ENCODE measurements around the gene GPC5.
"Not testable (repeated sequence)": the region's sequence is repeated elsewhere in the genome, so short reads cannot be mapped to it uniquely, and the experiment has no call there.

Gene GPC5

GRCh38 chr13:91398413-91399188, at the start of gene GPC5:
Gene GPC5 (plus strand): TSS chr13:91398621.
- peak; percentile 98 for ATAC-seq
- peak; percentile 80 to 83 for DNase-seq (ENCODE audit: low spot score in 2 of 2)
- H3K4me1 Mint-ChIP-seq: peaks cover 12% of the 10 kb centered on the region
- H3K36me3 Mint-ChIP-seq: no peaks in the 10 kb centered on the region
- no peaks in the 10 kb centered on the region for H3K9me3 Mint-ChIP-seq
- H3K27ac Mint-ChIP-seq: peak within 1 kb of the TSS; percentile 50
- H3K4me3 Mint-ChIP-seq: peak within 1 kb of the TSS; percentile 72

GRCh38 chr13:91348906-91349435, 49.5 kb upstream of the GPC5 start:
- ATAC-seq (peak; percentile 72), DNase-seq (ENCODE audit: low spot score in 2 of 2) (peak; percentile 97 to 99)
- H3K27ac Mint-ChIP-seq: peak overlapping the region; percentile 96
- peaks cover 30% of the 10 kb centered on the region for H3K4me1 Mint-ChIP-seq
- no peaks in the 10 kb centered on the region for H3K9me3 Mint-ChIP-seq
- peak overlapping the region; percentile 86 for H3K4me3 Mint-ChIP-seq
- peaks cover 64% of the 10 kb centered on the region for H3K36me3 Mint-ChIP-seq

GRCh38 chr13:91349992-91350911, 48.2 kb upstream of the GPC5 start:
- Mint-ChIP-seq H3K4me3 (peak overlapping the region; percentile 86), H3K27ac (peak overlapping the region; percentile 96), H3K36me3 (peaks cover 77% of the 10 kb centered on the region), H3K4me1 (peaks cover 30% of the 10 kb centered on the region), H3K9me3 (no peaks in the 10 kb centered on the region)
- ATAC-seq (no peak), DNase-seq (ENCODE audit: low spot score in 2 of 2) (no peak)

GRCh38 chr13:91351123-91351522, 47.3 kb upstream of the GPC5 start:
- Mint-ChIP-seq H3K36me3 (peaks cover 86% of the 10 kb centered on the region), H3K27ac (no peak overlapping the region), H3K4me1 (peaks cover 30% of the 10 kb centered on the region), H3K4me3 (peak overlapping the region; percentile 86), H3K9me3 (no peaks in the 10 kb centered on the region)
- ATAC-seq: no peak
- no peak for DNase-seq (ENCODE audit: low spot score in 2 of 2)

GRCh38 chr13:91351980-91352379, 46.4 kb upstream of the GPC5 start:
- Mint-ChIP-seq H3K36me3 (peaks cover 89% of the 10 kb centered on the region), H3K4me1 (peaks cover 32% of the 10 kb centered on the region), H3K4me3 (peak overlapping the region; percentile 86), H3K27ac (peak overlapping the region; percentile 34), H3K9me3 (no peaks in the 10 kb centered on the region)
- DNase-seq (ENCODE audit: low spot score in 2 of 2): no peak
- ATAC-seq: no peak

- H3K27ac Mint-ChIP-seq; H3K9me3 Mint-ChIP-seq; ATAC-seq; DNase-seq (ENCODE audit: low spot score in 2 of 2): not testable (repeated sequence)
- Mint-ChIP-seq H3K4me1 (peaks cover 38% of the 10 kb centered on the region), H3K36me3 (peaks cover 92% of the 10 kb centered on the region), H3K4me3 (peak overlapping the region; percentile 86)
These were observed 45.5 kb upstream of the GPC5 start for GRCh38 chr13:91352891-91353290.

GRCh38 chr13:91353494-91353893, 44.9 kb upstream of the GPC5 start:
- Mint-ChIP-seq H3K36me3 (peaks cover 98% of the 10 kb centered on the region), H3K4me1 (peaks cover 38% of the 10 kb centered on the region), H3K4me3 (no peak overlapping the region), H3K9me3 (no peaks in the 10 kb centered on the region), H3K27ac (no peak overlapping the region)
- no peak for ATAC-seq
- no peak for DNase-seq (ENCODE audit: low spot score in 2 of 2)

GRCh38 chr13:91355099-91355825, 43.2 kb upstream of the GPC5 start:
- Mint-ChIP-seq H3K4me3 (no peak overlapping the region), H3K27ac (no peak overlapping the region), H3K36me3 (peaks cover 90% of the 10 kb centered on the region), H3K4me1 (peaks cover 26% of the 10 kb centered on the region), H3K9me3 (no peaks in the 10 kb centered on the region)
- no peak for ATAC-seq
- DNase-seq (ENCODE audit: low spot score in 2 of 2): no peak

- no peak overlapping the region for H3K27ac Mint-ChIP-seq
- DNase-seq (ENCODE audit: low spot score in 2 of 2) (no peak), ATAC-seq (no peak)
- H3K9me3 Mint-ChIP-seq: no peaks in the 10 kb centered on the region
- H3K4me1 Mint-ChIP-seq: peaks cover 18% of the 10 kb centered on the region
- peaks cover 82% of the 10 kb centered on the region for H3K36me3 Mint-ChIP-seq
- no peak overlapping the region for H3K4me3 Mint-ChIP-seq
These were observed 42.4 kb upstream of the GPC5 start for GRCh38 chr13:91355826-91356710.

GRCh38 chr13:91356919-91357612, 41.4 kb upstream of the GPC5 start:
- DNase-seq (ENCODE audit: low spot score in 2 of 2) (no peak), ATAC-seq (no peak)
- Mint-ChIP-seq H3K27ac (peak overlapping the region; percentile 38), H3K36me3 (peaks cover 72% of the 10 kb centered on the region), H3K9me3 (no peaks in the 10 kb centered on the region), H3K4me1 (peaks cover 14% of the 10 kb centered on the region), H3K4me3 (no peak overlapping the region)

- Mint-ChIP-seq H3K9me3 (no peaks in the 10 kb centered on the region), H3K4me3 (no peak overlapping the region), H3K4me1 (peaks cover 14% of the 10 kb centered on the region), H3K36me3 (peaks cover 65% of the 10 kb centered on the region), H3K27ac (peak overlapping the region; percentile 38)
- no peak for ATAC-seq
- DNase-seq (ENCODE audit: low spot score in 2 of 2): no peak
These were observed 40.6 kb upstream of the GPC5 start for GRCh38 chr13:91357613-91358386.

- no peaks in the 10 kb centered on the region for H3K9me3 Mint-ChIP-seq
- H3K36me3 Mint-ChIP-seq: peaks cover 59% of the 10 kb centered on the region
- peaks cover 10% of the 10 kb centered on the region for H3K4me1 Mint-ChIP-seq
- ATAC-seq (no peak), DNase-seq (ENCODE audit: low spot score in 2 of 2) (no peak)
- peak overlapping the region; percentile 35 for H3K27ac Mint-ChIP-seq
- no peak overlapping the region for H3K4me3 Mint-ChIP-seq
These were observed 40.0 kb upstream of the GPC5 start for GRCh38 chr13:91358387-91358782.

- Mint-ChIP-seq H3K4me1 (peaks cover 8% of the 10 kb centered on the region), H3K27ac (peak overlapping the region; percentile 35), H3K4me3 (no peak overlapping the region), H3K9me3 (no peaks in the 10 kb centered on the region), H3K36me3 (peaks cover 52% of the 10 kb centered on the region)
- ATAC-seq (no peak), DNase-seq (ENCODE audit: low spot score in 2 of 2) (no peak)
These were observed 39.3 kb upstream of the GPC5 start for GRCh38 chr13:91359111-91359510.
